ENCODE results near the gene APPL2. TPM values are rescaled to one million over a fixed set of nuclear protein-coding genes. Genes with fewer than 3 reads are reported as not detected.
"Not testable (repeated sequence)": the region's sequence is repeated elsewhere in the genome, so short reads cannot be mapped to it uniquely, and the experiment has no call there.

APPL2 gene
- total RNA-seq, 1 donor from 2014 or later, result 21.6 TPM

GRCh38 chr12:105205322-105206048, 30.5 kb downstream of the APPL2 start:
- DNase-seq, result no peak
- ATAC-seq (ENCODE audit: poor library complexity), result no peak
- intact Hi-C loops (cut with DNase I), result no loop called here

- ATAC-seq (ENCODE audit: poor library complexity), result no peak
- no peak for DNase-seq
- intact Hi-C loops (cut with DNase I), result no loop called here
Observed at GRCh38 chr12:105204916-105205315, 31.1 kb downstream of the APPL2 start.

- intact Hi-C loops (cut with DNase I), result no loop called here
- DNase-seq (no peak), ATAC-seq (ENCODE audit: poor library complexity) (no peak)
Observed at GRCh38 chr12:105204127-105204526, 31.8 kb downstream of the APPL2 start.

- intact Hi-C loops (cut with DNase I), result no loop called here
Observed at GRCh38 chr12:105202202-105202601, 33.8 kb downstream of the APPL2 start.

GRCh38 chr12:105201299-105201698, 34.7 kb downstream of the APPL2 start:
- ATAC-seq (ENCODE audit: poor library complexity) (peak; percentile 49), DNase-seq (no peak)
- intact Hi-C loops (cut with DNase I), result no loop called here

More at GRCh38 chr12:105202202-105202601, 33.8 kb downstream of the APPL2 start:
- ATAC-seq (ENCODE audit: poor library complexity), result no peak
- no peak for DNase-seq

- DNase-seq (no peak), ATAC-seq (ENCODE audit: poor library complexity) (no peak)
- intact Hi-C loops (cut with DNase I), result no loop called here
Observed at GRCh38 chr12:105200385-105200784, 35.6 kb downstream of the APPL2 start.

GRCh38 chr12:105198961-105199360, 37.0 kb downstream of the APPL2 start:
- intact Hi-C loops (cut with DNase I), result no loop called here
- DNase-seq (no peak), ATAC-seq (ENCODE audit: poor library complexity) (no peak)

GRCh38 chr12:105196090-105196489, 39.9 kb downstream of the APPL2 start:
- DNase-seq, result no peak
- intact Hi-C loops (cut with DNase I), result no loop called here
- no peak for ATAC-seq (ENCODE audit: poor library complexity)

GRCh38 chr12:105194947-105195346, 41.0 kb downstream of the APPL2 start:
- intact Hi-C loops (cut with DNase I), result no loop called here
- ATAC-seq (ENCODE audit: poor library complexity) (no peak), DNase-seq (no peak)

GRCh38 chr12:105192624-105193225, 43.2 kb downstream of the APPL2 start:
- intact Hi-C loops (cut with DNase I), result no loop called here

GRCh38 chr12:105190530-105190929, 45.4 kb downstream of the APPL2 start:
- DNase-seq (no peak), ATAC-seq (ENCODE audit: poor library complexity) (no peak)
- intact Hi-C loops (cut with DNase I), result no loop called here

More at GRCh38 chr12:105192624-105193225, 43.2 kb downstream of the APPL2 start:
- DNase-seq (no peak), ATAC-seq (ENCODE audit: poor library complexity) (no peak)

GRCh38 chr12:105189293-105189692, 46.7 kb downstream of the APPL2 start:
- DNase-seq (no peak), ATAC-seq (ENCODE audit: poor library complexity) (no peak)
- intact Hi-C loops (cut with DNase I), result no loop called here

GRCh38 chr12:105183976-105184375, 52.0 kb downstream of the APPL2 start:
- ATAC-seq (ENCODE audit: poor library complexity); DNase-seq; intact Hi-C loops (cut with DNase I): not testable (repeated sequence)

- ATAC-seq (ENCODE audit: poor library complexity); intact Hi-C loops (cut with DNase I); DNase-seq: not testable (repeated sequence)
Observed at GRCh38 chr12:105183406-105183805, 52.6 kb downstream of the APPL2 start.

- ATAC-seq (ENCODE audit: poor library complexity); DNase-seq; intact Hi-C loops (cut with DNase I): not testable (repeated sequence)
Observed at GRCh38 chr12:105179114-105179513, 56.9 kb downstream of the APPL2 start.

- intact Hi-C loops (cut with DNase I), result no loop called here
Observed at GRCh38 chr12:105177208-105177607, 58.8 kb downstream of the APPL2 start.

GRCh38 chr12:105175397-105175990, 60.5 kb downstream of the APPL2 start:
- DNase-seq (no peak), ATAC-seq (ENCODE audit: poor library complexity) (no peak)
- intact Hi-C loops (cut with DNase I), result no loop called here

More at GRCh38 chr12:105177208-105177607, 58.8 kb downstream of the APPL2 start:
- no peak for DNase-seq
- no peak for ATAC-seq (ENCODE audit: poor library complexity)

- DNase-seq, result no peak
- ATAC-seq (ENCODE audit: poor library complexity), result no peak
- intact Hi-C loops (cut with DNase I), result no loop called here
Observed at GRCh38 chr12:105171691-105172436, 64.1 kb downstream of the APPL2 start.

GRCh38 chr12:105170139-105170538, 65.8 kb downstream of the APPL2 start:
- no peak for DNase-seq
- intact Hi-C loops (cut with DNase I), result no loop called here
- no peak for ATAC-seq (ENCODE audit: poor library complexity)
